ENCODE measurements around the gene PLIN4.

PLIN4 gene

DNA sequence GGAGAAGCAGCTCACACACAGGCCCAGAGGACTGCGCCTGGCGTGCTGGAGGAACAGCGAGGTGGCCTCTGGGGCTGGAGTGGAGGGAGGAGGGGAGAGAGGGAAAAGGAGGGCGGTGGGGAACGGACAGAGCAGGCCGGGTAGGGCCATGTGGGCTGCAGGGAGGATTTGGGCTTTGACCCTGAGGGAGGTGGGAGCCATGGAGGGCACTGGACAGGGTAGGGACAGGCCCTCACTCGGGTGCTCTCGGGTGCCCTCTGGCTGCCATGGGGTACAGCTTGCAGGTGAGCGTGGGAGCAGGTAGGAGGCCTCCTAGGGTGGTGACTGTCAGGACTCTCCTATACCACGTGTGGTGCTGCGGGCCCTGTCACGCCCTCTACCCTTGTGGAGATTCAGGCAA, 22.8 kb downstream of the PLIN4 start:
- no peak overlapping the region for H3K9ac ChIP-seq (ENCODE audit: insufficient read length)

DNA sequence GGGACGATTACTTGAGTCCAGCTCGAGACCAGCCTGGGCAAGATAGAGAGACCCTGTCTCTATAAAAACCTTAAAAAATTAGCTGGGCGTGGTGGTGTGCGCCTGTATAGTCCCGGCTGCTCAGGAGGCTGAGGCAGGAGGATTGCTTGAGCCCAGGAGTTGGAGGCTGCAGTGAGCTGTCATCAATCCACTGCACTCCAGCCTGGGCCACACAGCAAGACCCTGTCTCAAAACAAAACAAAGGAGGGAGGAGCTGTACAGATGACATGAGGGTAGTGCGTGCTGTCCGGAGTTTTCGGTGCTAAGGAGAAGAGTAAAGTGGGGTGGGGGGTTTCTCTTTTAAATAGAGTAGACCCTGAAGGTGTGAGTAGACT, 23.6 kb downstream of the PLIN4 start:
- no peak overlapping the region for H3K4me3 ChIP-seq
- DNase-seq (ENCODE audit: low read depth, low spot score) = no peak
- peaks cover 17% of the 10 kb centered on the region; the same call in 1 of the 2 replicates for H3K36me3 ChIP-seq (ENCODE audit: insufficient read depth, low read length)
- TF ChIP-seq EZH2 (IDR thresholded peaks at IDR 0.05) (no peak), POLR2AphosphoS5 (IDR thresholded peaks at IDR 0.05; ENCODE audit: borderline replicate concordance, low read depth, low read length) (no peak), FOXP2 (optimal IDR thresholded peaks at IDR 0.05; ENCODE audit: control extremely low read depth, extremely low read length, insufficient read depth) (no peak)
- H3K9ac ChIP-seq (ENCODE audit: insufficient read length) = no peak overlapping the region
- H3K9me3 ChIP-seq (ENCODE audit: low read depth, low read length) = no peaks in the 10 kb centered on the region
- no peak overlapping the region for H3K27ac ChIP-seq

More for the DNA sequence above, 22.8 kb downstream of the PLIN4 start:
- Histone ChIP-seq H3K4me3 (no peak overlapping the region), H3K36me3 (ENCODE audit: insufficient read depth, low read length) (peaks cover 17% of the 10 kb centered on the region; the same call in 1 of the 2 replicates), H3K9me3 (ENCODE audit: low read depth, low read length) (no peaks in the 10 kb centered on the region), H3K27ac (no peak overlapping the region)
- DNase-seq (ENCODE audit: low read depth, low spot score) = no peak
- TF ChIP-seq POLR2AphosphoS5 (IDR thresholded peaks at IDR 0.05; ENCODE audit: borderline replicate concordance, low read depth, low read length) = no peak
- TF ChIP-seq EZH2 (IDR thresholded peaks at IDR 0.05) = no peak
- no peak for TF ChIP-seq FOXP2 (optimal IDR thresholded peaks at IDR 0.05; ENCODE audit: control extremely low read depth, extremely low read length, insufficient read depth)

DNA sequence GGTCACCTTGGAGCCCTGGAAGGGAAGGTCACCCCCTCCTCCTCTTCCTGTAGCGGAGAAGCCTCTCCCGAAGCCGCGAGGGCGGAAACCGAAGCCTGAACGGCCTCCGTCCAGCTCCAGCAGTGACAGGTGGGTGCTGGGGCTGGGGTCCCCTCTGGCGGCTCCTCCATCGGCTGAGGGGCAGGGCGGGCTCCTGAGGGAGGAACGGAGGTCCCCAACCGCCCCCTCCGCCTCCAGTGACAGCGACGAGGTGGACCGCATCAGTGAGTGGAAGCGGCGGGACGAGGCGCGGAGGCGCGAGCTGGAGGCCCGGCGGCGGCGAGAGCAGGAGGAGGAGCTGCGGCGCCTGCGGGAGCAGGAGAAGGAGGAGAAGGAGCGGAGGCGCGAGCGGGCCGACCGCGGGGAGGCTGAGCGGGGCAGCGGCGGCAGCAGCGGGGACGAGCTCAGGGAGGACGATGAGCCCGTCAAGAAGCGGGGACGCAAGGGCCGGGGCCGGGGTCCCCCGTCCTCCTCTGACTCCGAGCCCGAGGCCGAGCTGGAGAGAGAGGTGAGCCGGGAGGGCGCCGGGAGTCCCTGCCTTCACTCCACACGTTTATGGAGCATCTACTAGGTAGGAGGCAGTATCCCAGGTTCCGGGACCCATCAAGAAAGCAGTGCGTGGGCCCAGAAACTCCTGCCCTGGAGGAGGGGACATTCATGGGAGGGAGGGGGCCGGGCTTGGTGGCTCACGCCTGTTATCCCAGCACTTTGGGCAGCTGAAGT, 24.2 kb downstream of the PLIN4 start:
- H3K27ac ChIP-seq = no peak overlapping the region
- no peaks in the 10 kb centered on the region for H3K9me3 ChIP-seq (ENCODE audit: low read depth, low read length)
- H3K4me3 ChIP-seq = no peak overlapping the region
- H3K36me3 ChIP-seq (ENCODE audit: insufficient read depth, low read length) = peaks cover 17% of the 10 kb centered on the region; the same call in 1 of the 2 replicates
- DNase-seq (ENCODE audit: low read depth, low spot score) = no peak
- H3K9ac ChIP-seq (ENCODE audit: insufficient read length) = no peak overlapping the region
- TF ChIP-seq EZH2 (IDR thresholded peaks at IDR 0.05) (no peak), FOXP2 (optimal IDR thresholded peaks at IDR 0.05; ENCODE audit: control extremely low read depth, extremely low read length, insufficient read depth) (no peak), POLR2AphosphoS5 (IDR thresholded peaks at IDR 0.05; ENCODE audit: borderline replicate concordance, low read depth, low read length) (no peak)

DNA sequence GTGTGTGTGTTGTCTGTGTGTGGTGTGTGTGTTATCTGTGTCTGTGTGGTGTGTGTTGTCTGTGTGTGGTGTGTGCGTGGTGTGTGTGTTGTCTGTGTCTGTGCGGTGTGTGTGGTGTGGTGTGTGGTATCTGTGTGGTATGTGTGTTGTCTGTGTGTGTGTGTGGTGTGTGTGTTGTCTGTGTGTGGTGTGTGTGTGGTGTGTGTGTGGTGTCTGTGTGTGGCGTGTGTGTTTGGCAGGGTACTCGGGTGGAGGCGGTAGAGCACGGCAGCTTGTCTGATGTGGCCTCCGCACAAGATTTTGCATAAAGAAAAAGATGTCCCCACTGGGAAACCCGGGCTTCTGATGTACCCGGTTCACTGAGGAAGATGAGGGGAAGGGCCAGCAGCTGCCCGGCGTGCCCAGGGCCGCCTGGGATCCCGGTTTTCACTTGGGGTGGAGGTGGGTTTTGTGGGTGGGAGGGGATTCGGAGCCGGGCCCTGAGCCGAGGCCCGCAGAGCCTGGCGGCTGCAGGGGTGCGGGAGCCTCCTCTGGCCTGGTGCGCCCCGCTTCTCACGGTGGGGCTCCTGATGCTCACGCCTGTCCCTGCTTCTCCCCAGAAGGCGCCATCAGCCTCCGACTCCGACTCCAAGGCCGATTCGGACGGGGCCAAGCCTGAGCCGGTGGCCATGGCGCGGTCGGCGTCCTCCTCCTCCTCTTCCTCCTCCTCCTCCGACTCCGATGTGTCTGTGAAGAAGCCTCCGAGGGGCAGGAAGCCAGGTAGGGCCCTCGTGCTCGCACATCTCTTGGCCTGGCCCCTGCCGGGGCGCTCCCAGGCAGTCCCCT, 25.0 kb downstream of the PLIN4 start:
- DNase-seq (ENCODE audit: low read depth, low spot score) = no peak
- no peak for TF ChIP-seq EZH2 (IDR thresholded peaks at IDR 0.05)
- TF ChIP-seq FOXP2 (optimal IDR thresholded peaks at IDR 0.05; ENCODE audit: control extremely low read depth, extremely low read length, insufficient read depth) = no peak
- no peak for TF ChIP-seq POLR2AphosphoS5 (IDR thresholded peaks at IDR 0.05; ENCODE audit: borderline replicate concordance, low read depth, low read length)
- H3K36me3 ChIP-seq (ENCODE audit: insufficient read depth, low read length) = peaks cover 17% of the 10 kb centered on the region; the same call in 1 of the 2 replicates
- no peaks in the 10 kb centered on the region for H3K9me3 ChIP-seq (ENCODE audit: low read depth, low read length)
- H3K9ac ChIP-seq (ENCODE audit: insufficient read length) = no peak overlapping the region
- H3K4me3 ChIP-seq = no peak overlapping the region
- H3K27ac ChIP-seq = no peak overlapping the region

DNA sequence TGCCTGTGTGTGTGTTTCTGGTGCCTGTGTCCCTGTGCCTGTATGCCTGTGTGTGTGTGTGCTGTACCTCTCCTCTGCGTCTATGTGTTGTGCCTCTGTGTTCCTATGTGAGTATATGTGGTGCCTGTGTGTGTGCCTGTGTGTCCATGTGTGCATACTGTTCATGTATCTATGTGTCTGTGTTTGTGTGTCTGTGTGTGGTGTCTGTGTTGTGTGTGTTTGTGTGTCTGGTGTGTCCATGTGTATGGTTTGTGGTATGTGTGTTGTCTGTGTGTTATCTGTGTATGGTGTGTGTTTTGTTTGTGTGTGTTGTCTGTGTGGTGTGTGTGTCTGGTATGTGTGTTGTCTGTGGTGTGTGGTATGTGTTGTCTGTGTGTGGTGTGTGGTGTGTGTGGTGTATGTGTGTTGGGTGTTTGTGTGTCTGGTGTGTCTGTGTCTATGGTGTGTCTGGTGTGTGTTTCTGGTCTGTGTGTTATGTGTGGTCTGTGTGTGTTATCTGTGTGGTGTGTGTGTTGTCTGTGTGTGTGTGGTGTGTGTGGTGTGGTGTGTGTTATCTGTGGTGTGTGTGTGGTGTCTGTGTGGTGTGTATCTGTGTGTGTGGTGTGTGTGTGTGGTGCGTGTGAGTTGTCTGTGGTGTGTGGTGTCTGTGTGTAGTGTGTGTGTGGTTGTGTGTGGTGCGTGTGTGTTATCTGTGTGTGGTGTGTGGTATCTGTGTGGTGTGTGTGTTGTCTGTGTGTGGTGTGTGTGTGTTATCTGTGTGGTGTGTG, 25.8 kb downstream of the PLIN4 start:
- no peak overlapping the region for H3K4me3 ChIP-seq
- no peaks in the 10 kb centered on the region for H3K9me3 ChIP-seq (ENCODE audit: low read depth, low read length)
- H3K36me3 ChIP-seq (ENCODE audit: insufficient read depth, low read length) = peaks cover 11% of the 10 kb centered on the region; the same call in 1 of the 2 replicates
- TF ChIP-seq POLR2AphosphoS5 (IDR thresholded peaks at IDR 0.05; ENCODE audit: borderline replicate concordance, low read depth, low read length) (no peak), EZH2 (IDR thresholded peaks at IDR 0.05) (no peak), FOXP2 (optimal IDR thresholded peaks at IDR 0.05; ENCODE audit: control extremely low read depth, extremely low read length, insufficient read depth) (no peak)
- H3K9ac ChIP-seq (ENCODE audit: insufficient read length) = no peak overlapping the region
- no peak overlapping the region for H3K27ac ChIP-seq
- no peak for DNase-seq (ENCODE audit: low read depth, low spot score)

DNA sequence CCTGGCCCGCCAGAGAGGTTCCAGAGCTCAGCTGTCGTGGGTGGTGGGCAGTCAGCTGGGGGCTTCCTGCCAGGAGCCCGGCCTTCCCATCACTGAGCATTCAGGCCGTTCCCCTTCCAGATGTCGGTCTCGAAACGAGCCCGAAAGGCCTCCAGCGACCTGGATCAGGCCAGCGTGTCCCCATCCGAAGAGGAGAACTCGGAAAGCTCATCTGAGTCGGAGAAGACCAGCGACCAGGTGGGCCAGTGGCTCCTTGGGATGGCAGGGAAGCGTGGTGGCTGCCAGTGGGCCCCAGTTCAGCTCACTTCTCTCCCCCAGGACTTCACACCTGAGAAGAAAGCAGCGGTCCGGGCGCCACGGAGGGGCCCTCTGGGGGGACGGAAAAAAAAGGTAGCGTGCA, 26.8 kb downstream of the PLIN4 start:
- Histone ChIP-seq H3K27ac (no peak overlapping the region), H3K4me3 (no peak overlapping the region), H3K9me3 (ENCODE audit: low read depth, low read length) (no peaks in the 10 kb centered on the region), H3K9ac (ENCODE audit: insufficient read length) (no peak overlapping the region), H3K36me3 (ENCODE audit: insufficient read depth, low read length) (peaks cover 11% of the 10 kb centered on the region; the same call in 1 of the 2 replicates)
- TF ChIP-seq EZH2 (IDR thresholded peaks at IDR 0.05) (no peak), FOXP2 (optimal IDR thresholded peaks at IDR 0.05; ENCODE audit: control extremely low read depth, extremely low read length, insufficient read depth) (no peak), POLR2AphosphoS5 (IDR thresholded peaks at IDR 0.05; ENCODE audit: borderline replicate concordance, low read depth, low read length) (no peak)
- no peak for DNase-seq (ENCODE audit: low read depth, low spot score)

DNA sequence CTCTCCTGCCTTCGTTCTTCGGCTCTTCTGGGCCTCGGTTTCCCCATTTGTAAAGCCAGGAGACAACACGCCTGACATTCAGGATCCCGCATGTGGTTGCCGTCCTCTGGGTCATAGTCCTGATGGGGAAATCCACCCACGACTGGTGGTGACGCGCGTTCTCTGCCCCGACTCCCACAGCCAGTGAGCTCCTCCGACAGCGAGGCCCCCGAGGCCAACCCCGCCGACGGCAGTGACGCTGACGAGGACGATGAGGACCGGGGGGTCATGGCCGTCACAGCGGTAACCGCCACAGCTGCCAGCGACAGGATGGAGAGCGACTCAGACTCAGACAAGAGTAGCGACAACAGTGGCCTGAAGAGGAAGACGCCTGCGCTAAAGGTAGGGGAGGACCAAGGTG, 29.8 kb downstream of the PLIN4 start:
- Histone ChIP-seq H3K9me3 (ENCODE audit: low read depth, low read length) (no peaks in the 10 kb centered on the region), H3K4me3 (no peak overlapping the region), H3K36me3 (ENCODE audit: insufficient read depth, low read length) (peaks cover 14% of the 10 kb centered on the region; the same call in 1 of the 2 replicates), H3K27ac (no peak overlapping the region), H3K9ac (ENCODE audit: insufficient read length) (no peak overlapping the region)
- no peak for DNase-seq (ENCODE audit: low read depth, low spot score)
- TF ChIP-seq EZH2 (IDR thresholded peaks at IDR 0.05) (no peak), FOXP2 (optimal IDR thresholded peaks at IDR 0.05; ENCODE audit: control extremely low read depth, extremely low read length, insufficient read depth) (no peak), POLR2AphosphoS5 (IDR thresholded peaks at IDR 0.05; ENCODE audit: borderline replicate concordance, low read depth, low read length) (no peak)

All from SK-N-MC (cell line).